Ovary (tissue), 9 donors: Measurements from ENCODE around the gene CRTAC1. TPM values are rescaled to one million over a fixed set of nuclear protein-coding genes. Genes with fewer than 3 reads are reported as not detected.

Source experiments
- DNase-seq, 5 donors: peaks; one replicate each; pipeline ENCODE4 v3.0.0-alpha.2; 2019 to 2020
- H3K27ac ChIP-seq, 2 donors: fragments of 200-600 bp; one replicate each; pipeline versions ENCODE4 v1.5.1 to v1.8.0; 2019 to 2022
- H3K27me3 ChIP-seq: fragments of 200-600 bp; one replicate; pipeline ENCODE4 v1.8.0; 2022
- H3K36me3 ChIP-seq: fragments of 200-600 bp; sonication (generic); one replicate; pipeline ENCODE4 v1.5.1; 2019
- H3K4me1 ChIP-seq: one replicate; pipeline ENCODE4 v1.8.1; 2013; ENCODE audit warnings: mild to moderate bottlenecking, moderate library complexity; ENCODE audit not compliant: insufficient read depth
- H3K4me3 ChIP-seq: fragments of 200-600 bp; sonication (generic); one replicate; pipeline ENCODE4 v1.5.1; 2017
- H3K9me3 ChIP-seq, 2 donors: fragments of 200-600 bp in 1 of 2; sonication (generic) in 1 of 2; one replicate each; pipeline versions ENCODE4 v1.5.1 to v1.8.1; 2013 to 2019; ENCODE audit warnings: mild to moderate bottlenecking in 1 of 2, moderate library complexity in 1 of 2
- CTCF ChIP-seq, 3 donors: fragments of 450-650 bp in 2 of 3; fragments of 200-600 bp in 1 of 3; IDR thresholded peaks; one replicate each; pipeline versions ENCODE4 v1.5.1 to v1.8.0; 2016 to 2022; ENCODE audit warnings: antibody characterized with exemption in 3 of 3, mild to moderate bottlenecking in 1 of 3
- EP300 ChIP-seq: sonication (generic); formaldehyde crosslinking; IDR thresholded peaks from one replicate; pipeline ENCODE4 v1.6.1; 2017; ENCODE audit warnings: antibody characterized with exemption
- POLR2A ChIP-seq: fragments of 450-650 bp; IDR thresholded peaks from one replicate; pipeline ENCODE4 v1.6.1; 2017; ENCODE audit warnings: antibody characterized with exemption, mild to moderate bottlenecking, moderate library complexity
- WGBS, 3 donors: extraction: QIAGEN DNeasy Blood & Tissue Kit in 1 of 3; methylation state at CpG; one replicate each; pipeline versions ENCODE4 v1.1.5 to v1.1.7; 2013 to 2017; 5-methylcytosine and 5-hydroxymethylcytosine counted together
- intact Hi-C, 4 donors: fragments of 100-400 bp; cut with DNase I; formaldehyde crosslinking; loops; one replicate each; pipeline versions ENCODE4 v1.11.0 to v1.15.1; 2022 to 2023
- polyA plus RNA-seq, 2 donors: library from polyadenylated mRNA; stranded (reverse); fragments of 200-250 nt in 1 of 2; fragments of 350-450 nt in 1 of 2; fragmentation: Illumina TruSeq in 1 of 2; extraction: RNeasy Lipid Tissue Mini Kit (QIAGEN cat#74804) in 1 of 2; gene quantifications; one replicate each; pipeline ENCODE4 v1.2.3, GENCODE V29; 2013 to 2014
- total RNA-seq, 7 donors: library from RNA; depleted of rRNA in 2 of 7; stranded (reverse); fragments of >200 nt in 2 of 7; fragmentation: NEBNext Ultra II Directional in 3 of 7; extraction: Animal tissue kit (Norgen Biotek cat#: 25700) in 3 of 7; gene quantifications; one replicate each; pipeline versions ENCODE4 v1.1.0 to v1.2.4, GENCODE V29; 2016 to 2023
- donor health status: DM: no; HTN: no; CAD: no; lungs with moderate emphysema.
- donor health status: DM: no; HTN: no; CAD: no.
- donor health status: Bipolar disorder and iron deficiency.
- donor health status: DM: yes; HTN: yes; CAD: no.
- donor health status: DM: no; HTN: no; CAD: no.
- donor health status: DM: yes; HTN: yes; CAD: no.

Gene CRTAC1
- total and polyA plus RNA-seq, 9 donors, result 0.13 to 19.5 (median 1.6) TPM

- DNase-seq, result no peak
- intact Hi-C loops, result no loop called here
- Histone ChIP-seq H3K27me3 (no peaks in the 10 kb centered on the region), H3K4me1 (peaks cover 9% of the 10 kb centered on the region), H3K36me3 (no peaks in the 10 kb centered on the region), H3K4me3 (no peak overlapping the region), H3K27ac (no peak overlapping the region), H3K9me3 (no peaks in the 10 kb centered on the region)
- WGBS, 3 donors, result 31 to 49% (median 38%) methylated on average over 3 of the region's 3 CpGs
- TF ChIP-seq POLR2A (no peak), EP300 (no peak), CTCF (IDR thresholded peaks at IDR 0.05) (no peak)
Observed at GRCh38 chr10:98033515-98033914, 3.1 kb upstream of the CRTAC1 start.

DNA sequence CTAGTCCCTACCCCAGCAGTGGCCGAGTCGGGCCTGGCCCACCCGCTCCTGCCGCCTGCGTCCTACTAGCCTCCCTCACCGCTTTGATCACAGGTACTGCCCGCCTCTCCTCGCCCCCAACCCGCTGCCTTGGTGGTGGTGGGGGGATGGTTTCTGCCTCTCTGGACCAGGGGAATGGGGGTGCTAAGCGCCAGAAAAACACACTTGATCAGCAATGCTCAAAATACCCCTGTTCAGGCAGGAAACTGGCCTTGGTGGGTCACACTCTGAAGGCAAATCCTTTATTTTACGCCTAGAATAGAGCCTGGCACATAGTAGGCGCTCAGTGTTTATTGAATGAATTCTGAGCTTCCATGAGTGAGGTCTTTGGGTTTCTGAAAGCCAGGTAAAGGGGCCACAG is 1.0 kb upstream of the CRTAC1 start:
- Histone ChIP-seq H3K4me1 (peaks cover 9% of the 10 kb centered on the region), H3K27ac (no peak overlapping the region), H3K9me3 (no peaks in the 10 kb centered on the region), H3K36me3 (no peaks in the 10 kb centered on the region), H3K4me3 (no peak overlapping the region), H3K27me3 (no peaks in the 10 kb centered on the region)
- intact Hi-C loops, result no loop called here
- 21 to 27% (median 21%) methylated on average over 12 of the region's 12 CpGs for WGBS, 3 donors
- DNase-seq, result no peak
- no peak for TF ChIP-seq EP300
- TF ChIP-seq CTCF (IDR thresholded peaks at IDR 0.05), result no peak
- TF ChIP-seq POLR2A, result no peak

GRCh38 chr10:98030991-98031431 is 590 bp upstream of the CRTAC1 start:
- peak in 2 of 5 donors; percentile 16 to 31 for DNase-seq

DNA sequence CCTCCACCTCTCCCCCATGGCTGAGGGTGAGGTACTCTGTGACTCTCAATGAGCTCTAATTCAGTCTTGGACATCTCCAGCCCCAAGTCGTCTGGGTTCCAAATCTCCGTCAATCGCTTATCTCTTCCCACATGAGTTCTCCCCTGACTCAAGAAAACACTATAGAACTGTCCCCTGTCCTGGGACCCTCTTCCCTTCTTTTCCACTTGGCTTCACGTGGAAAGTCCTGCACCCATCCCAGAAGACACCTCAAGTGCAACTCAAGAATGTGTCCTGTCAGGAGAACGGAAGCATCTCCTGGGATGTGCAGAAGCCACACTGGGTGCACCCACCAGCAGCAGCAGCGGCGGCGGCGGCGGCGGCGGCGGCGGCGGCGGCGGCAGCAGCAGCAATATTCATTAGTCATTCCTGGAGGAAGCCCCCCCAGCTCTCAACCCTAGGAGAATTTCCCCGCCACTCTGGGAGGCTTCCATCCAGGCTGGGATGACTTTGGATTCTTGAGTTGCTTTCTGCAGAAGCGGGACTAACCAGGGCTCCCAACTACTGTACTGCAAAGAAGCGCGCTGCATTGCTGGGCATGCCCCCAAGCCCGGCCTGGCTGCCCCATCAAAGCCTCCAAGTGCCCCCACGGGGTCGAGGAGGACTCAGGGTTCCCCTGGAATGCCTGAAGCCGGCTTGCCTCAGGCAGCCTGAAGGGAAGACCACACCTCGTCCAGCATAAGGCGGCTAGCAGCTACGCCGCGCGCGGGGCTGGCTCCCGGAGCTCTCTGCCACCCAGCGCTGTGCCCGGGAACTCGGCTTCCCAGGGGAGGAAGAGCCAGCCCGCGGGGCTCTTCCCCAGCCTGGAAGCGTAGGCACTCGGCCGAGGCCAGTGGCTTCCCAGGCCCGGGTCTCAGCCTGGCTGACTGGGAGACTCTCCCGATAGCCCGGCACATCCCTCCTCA is 1.0 kb downstream of the CRTAC1 start:
- no peak for DNase-seq
- no peaks in the 10 kb centered on the region for H3K9me3 ChIP-seq
- no peaks in the 10 kb centered on the region for H3K27me3 ChIP-seq
- intact Hi-C loops, result no loop called here
- H3K4me1 ChIP-seq, result peaks cover 9% of the 10 kb centered on the region
- TF ChIP-seq CTCF (IDR thresholded peaks at IDR 0.05) (no peak), POLR2A (no peak), EP300 (no peak)
- H3K27ac ChIP-seq, result no peak overlapping the region
- peak overlapping the region; percentile 32 for H3K4me3 ChIP-seq
- H3K36me3 ChIP-seq, result no peaks in the 10 kb centered on the region
- 2 to 6% (median 3%) methylated on average over 25 to 44 of the region's 44 CpGs for WGBS, 3 donors

More at GRCh38 chr10:98030991-98031431, 590 bp upstream of the CRTAC1 start:
- Histone ChIP-seq H3K27me3 (no peaks in the 10 kb centered on the region), H3K9me3 (no peaks in the 10 kb centered on the region), H3K36me3 (no peaks in the 10 kb centered on the region), H3K4me1 (peaks cover 9% of the 10 kb centered on the region), H3K27ac (no peak overlapping the region), H3K4me3 (peak overlapping the region; percentile 26)
- WGBS, 3 donors, result 0 to 3% (median 1%) methylated on average over 28 to 49 of the region's 49 CpGs
- no peak for TF ChIP-seq CTCF (IDR thresholded peaks at IDR 0.05)
- TF ChIP-seq POLR2A, result no peak
- no peak for TF ChIP-seq EP300
- intact Hi-C loops, result no loop called here
